Measurements from ENCODE around the gene PHF5A. TPM values are rescaled to one million over a fixed set of nuclear protein-coding genes. Genes with fewer than 3 reads are reported as not detected.

PHF5A gene
- total RNA-seq, 1 donor from 2014 or later = 29.0 TPM

DNA sequence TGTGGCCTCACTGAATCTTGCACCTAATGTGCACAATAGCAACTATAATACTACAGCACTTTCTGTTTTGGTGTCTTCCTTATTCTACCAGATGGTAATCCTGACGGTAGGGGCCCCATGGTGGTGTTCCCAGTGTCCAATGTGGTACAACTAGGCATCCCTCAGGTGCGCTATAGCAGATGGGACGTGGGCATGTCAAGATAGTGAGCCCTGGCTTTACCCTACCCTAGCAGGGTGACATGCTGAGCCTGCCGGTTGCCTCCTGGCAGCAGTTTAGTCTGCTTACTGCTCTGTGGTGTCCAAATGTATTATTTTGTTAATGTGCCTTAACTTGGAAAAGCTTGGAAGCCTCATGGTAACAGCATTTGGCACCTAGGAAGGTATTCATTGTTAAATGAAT is 19.6 kb upstream of the PHF5A start:
- Mint-ChIP-seq H3K27ac (ENCODE audit: unreplicated experiment) (no peak overlapping the region), H3K4me1 (ENCODE audit: unreplicated experiment) (peaks cover 24% of the 10 kb centered on the region), H3K36me3 (ENCODE audit: unreplicated experiment) (peaks cover 3% of the 10 kb centered on the region), H3K9me3 (ENCODE audit: unreplicated experiment) (no peaks in the 10 kb centered on the region), H3K4me3 (ENCODE audit: unreplicated experiment) (no peak overlapping the region), H3K27me3 (ENCODE audit: unreplicated experiment) (no peaks in the 10 kb centered on the region)
- DNase-seq (ENCODE audit: extremely low spot score, unreplicated experiment) = no peak
- TF ChIP-seq, protein P1, sequence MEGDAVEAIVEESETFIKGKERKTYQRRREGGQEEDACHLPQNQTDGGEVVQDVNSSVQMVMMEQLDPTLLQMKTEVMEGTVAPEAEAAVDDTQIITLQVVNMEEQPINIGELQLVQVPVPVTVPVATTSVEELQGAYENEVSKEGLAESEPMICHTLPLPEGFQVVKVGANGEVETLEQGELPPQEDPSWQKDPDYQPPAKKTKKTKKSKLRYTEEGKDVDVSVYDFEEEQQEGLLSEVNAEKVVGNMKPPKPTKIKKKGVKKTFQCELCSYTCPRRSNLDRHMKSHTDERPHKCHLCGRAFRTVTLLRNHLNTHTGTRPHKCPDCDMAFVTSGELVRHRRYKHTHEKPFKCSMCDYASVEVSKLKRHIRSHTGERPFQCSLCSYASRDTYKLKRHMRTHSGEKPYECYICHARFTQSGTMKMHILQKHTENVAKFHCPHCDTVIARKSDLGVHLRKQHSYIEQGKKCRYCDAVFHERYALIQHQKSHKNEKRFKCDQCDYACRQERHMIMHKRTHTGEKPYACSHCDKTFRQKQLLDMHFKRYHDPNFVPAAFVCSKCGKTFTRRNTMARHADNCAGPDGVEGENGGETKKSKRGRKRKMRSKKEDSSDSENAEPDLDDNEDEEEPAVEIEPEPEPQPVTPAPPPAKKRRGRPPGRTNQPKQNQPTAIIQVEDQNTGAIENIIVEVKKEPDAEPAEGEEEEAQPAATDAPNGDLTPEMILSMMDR (IDR thresholded peaks at IDR 0.05) = no peak

DNA sequence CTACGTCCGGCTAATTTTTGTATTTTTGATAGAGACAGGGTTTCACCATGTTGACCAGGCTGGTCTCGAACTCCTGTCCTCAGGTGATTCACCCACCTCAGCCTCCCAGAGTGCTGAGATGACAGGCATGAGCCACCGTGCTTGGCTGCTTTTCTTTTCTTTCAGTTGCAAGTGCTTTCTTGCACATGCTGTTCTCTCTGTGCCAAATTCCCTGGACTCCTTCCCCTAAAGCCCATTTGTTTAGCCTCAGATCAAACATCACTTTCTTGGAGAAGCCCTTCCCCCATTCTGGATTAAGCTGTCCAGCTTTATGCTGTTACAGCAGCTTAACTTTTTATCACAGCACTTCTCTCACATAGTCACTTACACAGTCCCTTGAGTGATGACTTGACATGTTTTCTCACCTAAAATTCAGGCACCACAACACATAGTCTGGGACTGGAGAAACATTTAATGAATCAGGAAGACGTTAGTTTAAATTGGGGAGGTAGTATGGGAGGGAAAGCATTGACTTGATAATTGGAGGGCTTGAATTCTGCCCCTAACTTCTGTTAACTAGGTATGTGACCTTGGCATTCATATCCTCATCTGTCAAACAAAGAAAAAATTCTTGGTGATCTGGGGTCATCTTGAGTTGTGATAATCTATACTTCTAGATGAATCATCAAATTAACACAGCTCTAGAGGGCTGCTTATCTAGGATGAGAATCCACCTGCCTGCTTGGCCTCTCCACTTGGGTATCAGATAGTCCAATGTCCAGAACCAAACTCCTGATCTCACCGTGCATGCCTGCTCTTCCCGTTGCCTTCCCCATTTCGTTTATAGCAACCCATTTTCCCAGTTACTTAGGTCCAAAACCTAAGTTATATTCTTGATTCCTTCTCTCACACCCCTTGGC is 18.8 kb upstream of the PHF5A start:
- Mint-ChIP-seq H3K27me3 (ENCODE audit: unreplicated experiment) (no peaks in the 10 kb centered on the region), H3K36me3 (ENCODE audit: unreplicated experiment) (peaks cover 3% of the 10 kb centered on the region), H3K9me3 (ENCODE audit: unreplicated experiment) (no peaks in the 10 kb centered on the region), H3K27ac (ENCODE audit: unreplicated experiment) (no peak overlapping the region), H3K4me3 (ENCODE audit: unreplicated experiment) (no peak overlapping the region), H3K4me1 (ENCODE audit: unreplicated experiment) (peaks cover 32% of the 10 kb centered on the region)
- TF ChIP-seq, protein P1 (IDR thresholded peaks at IDR 0.05) = no peak
- DNase-seq (ENCODE audit: extremely low spot score, unreplicated experiment) = no peak

DNA sequence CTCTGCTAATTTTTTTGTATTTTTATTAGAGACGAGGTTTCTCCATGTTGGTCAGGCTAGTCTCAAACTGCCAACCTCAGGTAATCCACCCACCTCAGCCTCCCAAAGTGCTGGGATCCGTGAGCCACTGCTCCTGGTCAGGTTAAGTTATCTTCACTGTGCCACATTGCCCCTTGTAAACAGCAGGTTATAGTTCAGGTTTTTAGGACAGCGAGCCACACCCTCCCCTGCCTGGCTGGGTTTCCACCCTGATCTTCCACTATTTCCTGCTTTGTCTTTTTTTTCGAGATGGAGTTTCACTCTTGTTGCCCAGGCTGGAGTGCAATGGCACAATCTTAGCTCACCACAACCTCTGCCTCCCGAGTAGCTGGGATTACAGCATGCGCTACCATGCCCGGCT is 16.5 kb upstream of the PHF5A start:
- Mint-ChIP-seq H3K36me3 (ENCODE audit: unreplicated experiment) (peaks cover 3% of the 10 kb centered on the region), H3K27ac (ENCODE audit: unreplicated experiment) (no peak overlapping the region), H3K9me3 (ENCODE audit: unreplicated experiment) (no peaks in the 10 kb centered on the region), H3K4me1 (ENCODE audit: unreplicated experiment) (peaks cover 34% of the 10 kb centered on the region), H3K27me3 (ENCODE audit: unreplicated experiment) (no peaks in the 10 kb centered on the region), H3K4me3 (ENCODE audit: unreplicated experiment) (no peak overlapping the region)
- DNase-seq (ENCODE audit: extremely low spot score, unreplicated experiment) = no peak
- TF ChIP-seq, protein P1 (IDR thresholded peaks at IDR 0.05) = no peak

DNA sequence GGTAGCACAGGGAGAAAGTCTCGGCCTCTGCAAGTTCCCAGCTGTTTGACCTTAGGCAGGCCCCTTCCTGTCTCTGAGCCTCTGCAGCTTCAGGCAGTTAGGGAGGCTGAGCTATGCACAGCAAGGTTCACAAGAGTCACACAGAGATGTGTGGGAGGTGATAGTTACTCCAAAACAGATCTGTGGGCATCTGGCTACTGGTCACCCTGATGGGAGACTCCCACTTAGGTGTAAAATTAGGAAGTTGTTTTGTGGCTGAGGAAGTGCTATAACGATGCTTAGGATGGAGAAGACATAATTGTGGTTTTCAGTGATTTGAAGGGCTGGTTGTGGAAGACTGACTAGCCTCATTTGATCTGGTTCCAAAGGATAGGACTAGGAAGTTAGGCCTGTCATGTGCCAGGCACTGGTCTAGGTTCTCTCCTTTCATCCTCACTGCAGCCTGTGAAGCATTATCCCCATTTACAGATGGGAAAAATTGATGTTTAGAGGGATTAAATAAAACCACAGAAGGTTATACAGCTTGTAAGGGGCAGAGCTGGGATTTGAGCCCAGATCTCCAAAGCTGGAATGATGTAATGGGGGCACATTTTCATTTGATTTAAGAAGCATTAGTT is 13.9 kb upstream of the PHF5A start:
- H3K4me1 Mint-ChIP-seq (ENCODE audit: unreplicated experiment) = peaks cover 41% of the 10 kb centered on the region
- DNase-seq (ENCODE audit: extremely low spot score, unreplicated experiment) = no peak
- H3K27me3 Mint-ChIP-seq (ENCODE audit: unreplicated experiment) = no peaks in the 10 kb centered on the region
- peak overlapping the region; percentile 87 for H3K27ac Mint-ChIP-seq (ENCODE audit: unreplicated experiment)
- H3K9me3 Mint-ChIP-seq (ENCODE audit: unreplicated experiment) = no peaks in the 10 kb centered on the region
- peaks cover 3% of the 10 kb centered on the region for H3K36me3 Mint-ChIP-seq (ENCODE audit: unreplicated experiment)
- H3K4me3 Mint-ChIP-seq (ENCODE audit: unreplicated experiment) = no peak overlapping the region
- TF ChIP-seq, protein P1 (IDR thresholded peaks at IDR 0.05) = no peak

DNA sequence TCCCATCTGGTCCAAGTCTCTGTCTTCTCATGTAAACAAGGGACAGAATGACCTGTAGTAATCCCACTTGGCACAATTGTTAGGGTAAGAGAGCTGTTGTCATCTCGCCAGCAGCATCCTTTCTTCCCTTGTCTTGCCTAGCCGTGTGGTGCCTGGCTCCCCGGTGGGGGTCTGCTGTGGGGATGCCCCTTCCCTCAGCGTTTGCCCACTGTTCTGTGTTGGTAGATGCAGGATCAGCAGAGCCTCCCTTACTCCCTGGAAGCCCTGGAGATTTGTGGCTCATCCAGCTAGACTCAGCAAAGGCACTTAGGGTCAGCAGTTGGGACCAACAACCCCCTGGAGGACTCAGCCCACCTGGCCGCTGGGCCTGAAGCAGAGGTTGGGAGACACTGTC is 13.4 kb upstream of the PHF5A start:
- Mint-ChIP-seq H3K4me3 (ENCODE audit: unreplicated experiment) (no peak overlapping the region), H3K27ac (ENCODE audit: unreplicated experiment) (peak overlapping the region; percentile 87), H3K27me3 (ENCODE audit: unreplicated experiment) (no peaks in the 10 kb centered on the region), H3K4me1 (ENCODE audit: unreplicated experiment) (peaks cover 41% of the 10 kb centered on the region), H3K36me3 (ENCODE audit: unreplicated experiment) (no peaks in the 10 kb centered on the region), H3K9me3 (ENCODE audit: unreplicated experiment) (no peaks in the 10 kb centered on the region)
- no peak for DNase-seq (ENCODE audit: extremely low spot score, unreplicated experiment)
- TF ChIP-seq, protein P1 (IDR thresholded peaks at IDR 0.05) = no peak

All from osteocyte (in vitro differentiated cells).